Spleen (tissue), 7 donors: Measurements from ENCODE around the gene CAMLG.

ENCODE experiments used
- POLR2AphosphoS5 ChIP-seq, 3 donors: sonication (generic); formaldehyde crosslinking; IDR thresholded peaks; one replicate each; pipeline ENCODE4 v1.5.1; 2017; ENCODE audit warnings: antibody characterized with exemption in 3 of 3
- TF ChIP-seq, protein P1 (sequence below), 11 experiments: fragments of 200-600 bp in 7 of 11; fragments of 450-650 bp in 4 of 11; sonication (generic) in 4 of 11; IDR thresholded peaks in 8 of 11; conservative IDR thresholded peaks in 3 of 11; 1 replicate in 7 of 11; 2 replicates in 4 of 11; pipeline versions ENCODE4 v1.4.0 to v1.8.0; 2016 to 2021; ENCODE audit warnings: antibody characterized with exemption in 11 of 11, inconsistent platforms in 4 of 11, mild to moderate bottlenecking in 1 of 11
- donor health status: DM: no; HTN: no; CAD: no; lungs with moderate emphysema.
- donor health status: DM: no; HTN: no; CAD: no.
- donor health status: DM: no; HTN: no; CAD: no.

DNA sequence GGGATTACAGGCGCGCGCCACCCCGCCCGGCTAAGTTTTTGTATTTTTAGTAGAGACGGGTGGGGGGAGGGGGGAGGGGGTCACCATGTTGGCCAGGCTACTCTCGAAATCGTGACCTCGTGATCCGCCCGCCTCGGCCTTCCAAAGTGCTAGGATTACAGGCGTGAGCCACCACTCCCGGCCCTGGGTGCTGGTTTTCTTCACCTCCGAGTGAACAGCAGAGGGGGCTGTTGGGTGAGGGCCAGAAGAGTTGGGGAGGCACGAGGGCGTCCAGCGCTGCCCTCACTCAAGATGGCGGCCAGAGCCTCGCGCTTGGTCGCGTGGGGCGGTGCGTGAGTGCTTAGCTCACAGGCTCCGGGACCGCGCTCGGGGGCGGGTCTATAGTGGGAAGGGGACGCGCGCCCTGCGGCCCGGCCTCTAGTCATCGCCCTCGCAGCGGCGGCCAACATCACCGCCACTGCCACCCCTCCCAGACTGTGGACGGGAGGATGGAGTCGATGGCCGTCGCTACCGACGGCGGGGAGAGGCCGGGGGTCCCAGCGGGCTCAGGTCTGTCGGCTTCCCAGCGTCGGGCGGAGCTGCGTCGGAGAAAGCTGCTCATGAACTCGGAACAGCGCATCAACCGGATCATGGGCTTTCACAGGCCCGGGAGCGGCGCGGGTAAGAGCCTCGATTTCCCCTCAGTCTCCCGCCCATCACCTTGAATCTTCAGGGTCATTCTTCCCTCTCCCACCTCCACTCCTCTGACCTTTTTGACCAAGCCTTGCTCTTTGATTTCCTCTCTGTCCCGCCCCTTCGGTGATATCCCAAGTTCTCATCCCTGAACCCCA, at the start of gene CAMLG:
- TF ChIP-seq, protein P1, sequence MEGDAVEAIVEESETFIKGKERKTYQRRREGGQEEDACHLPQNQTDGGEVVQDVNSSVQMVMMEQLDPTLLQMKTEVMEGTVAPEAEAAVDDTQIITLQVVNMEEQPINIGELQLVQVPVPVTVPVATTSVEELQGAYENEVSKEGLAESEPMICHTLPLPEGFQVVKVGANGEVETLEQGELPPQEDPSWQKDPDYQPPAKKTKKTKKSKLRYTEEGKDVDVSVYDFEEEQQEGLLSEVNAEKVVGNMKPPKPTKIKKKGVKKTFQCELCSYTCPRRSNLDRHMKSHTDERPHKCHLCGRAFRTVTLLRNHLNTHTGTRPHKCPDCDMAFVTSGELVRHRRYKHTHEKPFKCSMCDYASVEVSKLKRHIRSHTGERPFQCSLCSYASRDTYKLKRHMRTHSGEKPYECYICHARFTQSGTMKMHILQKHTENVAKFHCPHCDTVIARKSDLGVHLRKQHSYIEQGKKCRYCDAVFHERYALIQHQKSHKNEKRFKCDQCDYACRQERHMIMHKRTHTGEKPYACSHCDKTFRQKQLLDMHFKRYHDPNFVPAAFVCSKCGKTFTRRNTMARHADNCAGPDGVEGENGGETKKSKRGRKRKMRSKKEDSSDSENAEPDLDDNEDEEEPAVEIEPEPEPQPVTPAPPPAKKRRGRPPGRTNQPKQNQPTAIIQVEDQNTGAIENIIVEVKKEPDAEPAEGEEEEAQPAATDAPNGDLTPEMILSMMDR (IDR thresholded peaks at IDR 0.05 in 8 of 11, conservative IDR thresholded peaks at IDR 0.05 in 3 of 11): peak; percentile 65 to 93 (median 80)
- TF ChIP-seq POLR2AphosphoS5 (IDR thresholded peaks at IDR 0.05): peak; percentile 98 to 99 (median 99)
